ENCODE data around the gene PRRC2C.
A peak's percentile ranks its signal among the peaks of the same experiment; 100 is the strongest.
"Not testable (repeated sequence)": the region's sequence is repeated elsewhere in the genome, so short reads cannot be mapped to it uniquely, and the experiment has no call there.

The PRRC2C gene

GRCh38 chr1:171485375-171486047 is at the start of gene PRRC2C:
TSS of gene PRRC2C (plus strand) at chr1:171485530. CDS start at chr1:171512089, 26,559 bp downstream.
- peak; percentile 91 for DNase-seq

DNA sequence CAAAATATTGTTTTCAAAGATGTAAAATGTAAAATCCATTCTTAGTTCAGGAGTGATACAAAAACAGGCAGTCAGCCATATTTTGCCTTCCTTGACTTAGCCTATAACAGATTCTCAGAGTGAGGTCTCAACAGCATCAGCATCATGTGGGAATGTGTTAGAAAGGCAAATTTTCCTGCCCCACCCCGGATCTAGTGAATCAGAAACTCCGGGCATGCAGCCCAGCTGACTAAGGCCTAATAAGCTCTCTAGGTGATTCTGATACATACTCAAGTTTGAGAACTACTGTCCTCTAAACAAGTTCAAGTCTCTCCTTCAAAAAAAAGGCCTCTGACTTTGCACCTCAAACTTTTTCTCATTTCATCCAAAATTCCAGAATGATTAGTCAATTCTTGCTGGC is 46.9 kb upstream of the PRRC2C start:
- no peak for DNase-seq

GRCh38 chr1:171440201-171440600 is 45.1 kb upstream of the PRRC2C start:
- not testable (repeated sequence) for DNase-seq

DNA sequence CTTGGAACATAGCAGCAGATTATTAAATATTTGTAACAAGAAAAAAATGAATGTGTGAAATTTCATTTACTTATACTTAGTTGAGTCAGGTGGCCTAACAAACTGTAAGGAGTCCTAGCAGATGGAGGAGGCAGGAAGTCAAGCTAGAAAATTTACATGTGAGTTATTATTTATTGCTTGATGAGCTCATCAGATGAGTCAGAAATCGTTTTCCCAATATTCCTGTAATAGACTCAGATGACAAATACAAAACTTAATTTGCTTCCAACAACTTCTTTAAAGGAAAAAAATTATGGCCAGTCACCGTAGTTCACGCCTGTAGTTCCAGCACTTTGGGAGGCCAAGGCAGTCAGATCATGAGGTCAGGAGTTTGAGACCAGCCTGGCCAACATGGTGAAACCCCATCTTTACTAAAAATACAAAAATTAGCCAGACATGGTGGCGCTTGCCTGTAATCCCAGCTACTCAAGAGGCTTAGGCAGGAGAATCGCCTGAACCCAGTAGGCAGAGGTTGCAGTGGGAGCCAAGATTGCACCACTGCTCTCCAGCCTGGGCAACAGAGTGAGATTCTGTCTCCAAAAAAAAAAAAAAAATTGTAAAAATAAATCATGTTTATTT is 43.9 kb upstream of the PRRC2C start:
- not testable (repeated sequence) for DNase-seq

- DNase-seq, result no peak
These were observed 38.9 kb upstream of the PRRC2C start for GRCh38 chr1:171446386-171446785.

- DNase-seq, result no peak
These were observed 29.4 kb upstream of the PRRC2C start for GRCh38 chr1:171455967-171456366.

DNA sequence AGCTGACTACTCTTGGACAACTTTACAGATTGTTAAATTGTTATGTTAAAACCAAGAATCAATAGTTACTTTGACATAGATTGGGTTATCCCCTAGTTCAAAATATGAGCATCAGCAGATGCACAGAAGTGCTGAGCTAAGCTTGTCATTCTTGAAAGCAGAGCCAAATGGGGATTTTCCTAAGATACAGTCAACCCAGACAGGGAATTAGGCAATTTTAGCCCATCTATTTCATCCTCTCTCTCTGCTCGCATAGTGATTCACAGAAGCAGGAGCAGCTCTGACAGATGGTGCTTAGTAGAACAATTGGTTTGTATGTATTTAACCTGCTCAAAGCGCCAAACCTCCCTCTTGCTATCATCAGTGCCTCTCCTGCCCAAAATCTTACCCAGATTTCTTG is 27.9 kb upstream of the PRRC2C start:
- no peak for DNase-seq

- no peak for DNase-seq
These were observed 25.2 kb upstream of the PRRC2C start for GRCh38 chr1:171460018-171460620.

DNA sequence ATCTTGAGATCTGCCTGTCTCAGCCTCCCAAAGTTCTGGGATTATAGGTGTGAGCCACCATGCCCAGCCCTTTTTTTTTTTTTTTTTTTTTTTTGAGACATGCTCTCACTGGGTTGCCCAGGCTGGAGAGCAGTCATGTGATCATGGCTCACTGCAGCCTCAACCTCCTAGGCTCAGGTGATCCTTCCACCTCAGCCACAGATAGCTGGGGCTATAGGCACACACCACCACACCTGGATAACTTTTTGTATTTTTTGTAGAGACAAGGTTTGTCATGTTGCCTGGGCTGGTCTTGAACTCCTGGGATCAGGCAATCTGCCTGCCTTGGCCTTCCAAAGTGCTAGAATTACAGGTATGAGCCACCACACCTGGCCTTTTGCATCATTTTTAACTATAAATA is 17.7 kb upstream of the PRRC2C start:
- DNase-seq, result no peak

GRCh38 chr1:171468120-171468750 is 17.1 kb upstream of the PRRC2C start:
- no peak for DNase-seq

- DNase-seq, result no peak
These were observed 14.6 kb upstream of the PRRC2C start for GRCh38 chr1:171470726-171471125.

DNA sequence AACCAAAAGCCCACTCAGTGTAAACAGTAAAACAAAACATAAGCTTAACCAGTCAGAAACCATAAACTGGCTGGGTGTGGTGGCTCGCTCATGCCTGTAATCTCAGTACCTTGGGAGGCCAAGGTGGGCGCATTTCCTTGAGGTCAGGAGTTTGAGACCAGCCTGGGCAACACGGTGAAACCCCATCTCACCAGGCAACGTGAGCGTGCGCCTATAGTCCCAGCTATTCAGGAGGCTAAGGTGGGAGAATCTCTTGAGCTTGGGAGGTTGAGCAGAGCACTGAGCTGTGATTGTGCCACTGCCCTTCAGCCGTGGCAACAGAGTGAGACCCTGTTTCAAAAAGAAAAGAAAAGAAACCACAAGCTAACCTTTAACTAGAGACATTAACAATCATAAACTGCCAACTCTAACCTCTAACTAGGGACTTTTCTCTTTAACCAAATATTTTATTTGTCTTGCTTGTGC is 13.1 kb upstream of the PRRC2C start:
- DNase-seq, result no peak

DNA sequence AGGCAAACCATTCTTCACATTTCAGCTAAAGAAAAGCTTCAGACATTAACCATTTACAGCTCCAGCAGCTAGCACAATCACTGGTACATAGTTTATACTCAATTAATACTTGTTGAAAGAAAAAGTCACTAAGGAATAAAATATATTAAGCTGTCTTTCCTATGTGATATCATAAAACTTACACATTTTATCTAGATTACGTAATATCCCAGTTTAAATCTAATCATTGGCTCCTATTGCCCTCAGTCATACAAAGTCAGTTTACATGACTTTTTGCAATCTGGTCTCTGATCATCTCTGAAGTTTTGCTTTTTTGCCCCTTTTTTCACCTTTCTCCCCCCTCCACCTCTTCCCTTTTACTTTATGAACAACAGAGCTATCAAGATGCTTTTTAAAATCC is 8.5 kb upstream of the PRRC2C start:
- no peak for DNase-seq

DNA sequence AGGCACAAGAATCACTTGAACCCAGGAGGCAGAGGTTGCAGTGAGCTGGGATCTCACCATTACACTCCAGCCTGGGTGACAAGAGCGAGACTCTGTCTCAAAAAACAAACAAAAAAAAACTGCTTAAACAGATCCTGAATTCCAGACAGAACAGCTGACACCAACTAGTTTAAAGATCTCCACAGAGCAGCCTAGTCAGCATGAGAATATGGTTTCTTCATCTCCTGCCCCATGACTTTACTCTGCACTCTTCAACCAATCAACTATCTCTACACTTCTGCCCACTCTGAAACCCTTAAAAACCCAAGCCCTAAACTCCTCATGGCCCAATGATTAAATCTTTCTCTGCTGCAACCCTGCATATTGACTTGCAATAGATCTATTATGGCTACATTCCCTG is 7.5 kb upstream of the PRRC2C start:
- DNase-seq, result no peak

- DNase-seq, result no peak
These were observed 5.3 kb upstream of the PRRC2C start for GRCh38 chr1:171480035-171480434.

GRCh38 chr1:171484760-171485374 is 463 bp upstream of the PRRC2C start:
- no peak for DNase-seq

DNA sequence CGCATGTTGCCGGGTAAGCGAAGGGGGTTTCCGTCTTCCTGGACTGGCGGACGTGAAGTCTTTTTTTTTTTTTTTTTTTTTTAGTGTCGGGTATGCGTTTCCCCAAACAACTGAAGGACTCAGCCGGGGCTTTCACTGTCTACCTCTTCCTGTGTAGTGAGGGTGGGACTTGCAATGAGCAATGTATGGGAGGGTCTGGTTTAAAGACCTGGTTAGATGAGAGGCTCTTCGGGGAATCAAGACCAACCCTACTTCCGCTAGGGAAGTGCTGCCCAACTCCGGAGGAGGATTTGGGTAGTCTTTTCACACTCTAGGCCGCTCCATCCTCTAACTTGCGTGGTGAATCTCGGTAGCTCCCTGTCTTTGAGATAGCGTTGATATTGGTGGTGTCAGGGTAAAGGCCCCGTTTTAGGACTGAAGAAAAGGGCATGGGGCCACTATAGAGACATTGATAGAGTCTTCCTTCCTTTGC is 754 bp downstream of the PRRC2C start:
- DNase-seq, result no peak

DNA sequence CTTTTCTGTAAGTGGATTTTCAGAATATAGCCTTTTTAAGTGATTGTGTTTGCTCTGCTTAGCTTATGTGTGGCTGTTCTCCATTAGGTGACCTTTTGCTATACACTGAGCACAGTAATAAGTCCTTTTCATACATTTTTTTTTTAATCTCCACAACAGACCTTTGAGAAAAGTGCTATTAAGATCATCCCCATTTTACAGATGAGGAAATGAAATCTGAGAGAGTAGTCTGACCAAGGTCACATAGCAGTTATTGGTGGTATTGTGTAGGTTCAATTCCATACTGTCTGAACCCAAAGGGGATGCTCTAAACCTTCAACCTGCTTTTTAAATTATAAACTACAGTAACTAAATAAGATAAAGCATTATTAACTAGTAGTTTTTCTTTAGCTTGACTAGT is 1.7 kb downstream of the PRRC2C start:
- no peak for DNase-seq

GRCh38 chr1:171488190-171488929 is 3.0 kb downstream of the PRRC2C start:
- DNase-seq, result no peak

GRCh38 chr1:171494076-171494475 is 8.7 kb downstream of the PRRC2C start:
- no peak for DNase-seq

GRCh38 chr1:171495444-171495843 is 10.1 kb downstream of the PRRC2C start:
- no peak for DNase-seq

- DNase-seq, result no peak
These were observed 15.0 kb downstream of the PRRC2C start for GRCh38 chr1:171500304-171500703.

DNA sequence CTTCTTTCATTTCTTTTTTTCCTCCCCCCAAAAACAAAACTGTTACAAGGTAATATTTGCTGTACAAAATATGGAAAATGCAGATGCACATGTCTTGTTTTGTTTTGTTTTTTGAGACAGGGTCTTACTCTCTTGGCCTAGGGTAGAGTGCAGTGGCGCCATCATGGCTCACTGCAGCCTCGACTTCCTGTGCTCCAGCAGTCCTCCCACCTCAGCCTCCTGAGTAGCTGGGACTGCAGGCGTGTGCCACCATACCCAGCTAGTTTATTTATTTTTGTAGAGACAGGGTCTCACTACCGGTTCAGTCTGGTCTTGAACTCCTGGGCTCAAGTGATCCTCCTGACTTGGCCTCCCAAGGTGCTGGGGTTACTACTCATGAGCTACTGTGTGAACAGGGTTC is 15.5 kb downstream of the PRRC2C start:
- no peak for DNase-seq
